K562 (cell line): ENCODE measurements around the gene LAPTM4A. TPM values are rescaled to one million over a fixed set of nuclear protein-coding genes. Genes with fewer than 3 reads are reported as not detected.

ENCODE experiments used
- ATAC-seq: fragments of 200-7000 bp; cut with Tn5 transposase; 3 replicates; pipeline ENCODE4 v1.9.1; 2020; ENCODE audit warnings: moderate library complexity
- BruUV-seq: library from RNA; stranded (reverse); fragments of 400-500 nt; replicated peaks from 2 replicates; lab custom pipeline; 2021; lab: Mats Ljungman, UMichigan
- CTCF ChIA-PET: fragments of 300-600 bp; formaldehyde crosslinking; extraction: SDS; loops from one replicate; lab custom pipeline; 2021; ENCODE audit warnings: low intra/inter-chr PET ratio; lab: Yijun Ruan, JAX
- POLR2A ChIA-PET: fragments of 300-600, 350-650 bp; sonication (Branson Sonifier 250); formaldehyde crosslinking; extraction: SDS; loops from one replicate; lab custom pipeline; 2021; ENCODE audit warnings: antibody characterized with exemption, inconsistent platforms; lab: Yijun Ruan, JAX
- DNase-seq, 4 experiments: peaks; one replicate each; pipeline versions ENCODE4 v3.0.0 to v3.0.0-alpha.2; 2011 to 2018; ENCODE audit warnings: low spot score in 3 of 4, mixed read lengths in 3 of 4; ENCODE audit errors: extremely low read depth in 1 of 4
- FAIRE-seq: peaks from 2 replicates; lab custom pipeline; 2011; peaks lifted over from hg19 to GRCh38; lab: Jason Lieb, UNC
- H2AFZ ChIP-seq: 2 replicates; pipeline ENCODE4 v1.6.0; 2011; ENCODE audit warnings: low read depth, low read length, control low read depth, inconsistent platforms
- H3K27ac ChIP-seq: fragments of 200-600 bp; 3 replicates; pipeline ENCODE4 v1.8.0; 2011; ENCODE audit warnings: low read depth, mild to moderate bottlenecking, control low read depth, inconsistent platforms, low read length, moderate library complexity, mixed read lengths; ENCODE audit errors: extremely low read depth
- H3K27me3 ChIP-seq, 2 experiments: fragments of 300-600 bp in 1 of 2; 2 replicates in 1 of 2; 3 replicates in 1 of 2; pipeline versions ENCODE4 v1.6.0 to v1.8.0; 2011; ENCODE audit warnings: inconsistent platforms in 2 of 2, low read length in 2 of 2, mild to moderate bottlenecking in 1 of 2, mixed read lengths in 1 of 2, moderate library complexity in 1 of 2; ENCODE audit not compliant: control insufficient read depth in 2 of 2, insufficient read depth in 2 of 2
- H3K36me3 ChIP-seq: fragments of 300-600 bp; 3 replicates; pipeline ENCODE4 v1.8.0; 2011; ENCODE audit warnings: mild to moderate bottlenecking, low read length, inconsistent platforms; ENCODE audit not compliant: control insufficient read depth, insufficient read depth
- H3K4me1 ChIP-seq, 2 experiments: fragments of 200-600 bp in 1 of 2; replicated peaks in 1 of 2; 2 replicates in 1 of 2; 3 replicates in 1 of 2; pipeline versions ENCODE4 v1.5.1 to v1.8.0; 2011; ENCODE audit warnings: inconsistent platforms in 2 of 2, low read length in 2 of 2, mild to moderate bottlenecking in 1 of 2, mixed read lengths in 1 of 2, moderate library complexity in 1 of 2; ENCODE audit not compliant: control insufficient read depth in 2 of 2, insufficient read depth in 2 of 2
- H3K4me2 ChIP-seq: 2 replicates; pipeline ENCODE4 v1.6.1; 2011; ENCODE audit warnings: low read length, control low read depth, inconsistent platforms, mixed read lengths; ENCODE audit not compliant: insufficient read depth
- H3K4me3 ChIP-seq: fragments of 200-600 bp; sonication (generic), shearing (Covaris generic); 2 replicates; pipeline ENCODE4 v1.5.1; 2016; ENCODE audit warnings: control low read depth, inconsistent platforms
- H3K79me2 ChIP-seq: fragments of 200-600 bp; 3 replicates; pipeline ENCODE4 v1.8.0; 2011; ENCODE audit warnings: low read length, inconsistent platforms; ENCODE audit not compliant: control insufficient read depth, insufficient read depth
- H3K9ac ChIP-seq, 2 experiments: 2 replicates each; pipeline versions ENCODE4 v1.6.0 to v1.6.1; 2011; ENCODE audit warnings: low read depth in 2 of 2, low read length in 2 of 2, control low read depth in 1 of 2, inconsistent platforms in 1 of 2, mild to moderate bottlenecking in 1 of 2, mixed read lengths in 1 of 2; ENCODE audit not compliant: insufficient read depth in 1 of 2
- H3K9me1 ChIP-seq: one replicate; pipeline ENCODE4 v1.6.0; 2011; ENCODE audit warnings: inconsistent platforms, mild to moderate bottlenecking, low read length, moderate library complexity; ENCODE audit not compliant: control insufficient read depth, insufficient read depth
- H3K9me3 ChIP-seq: replicated peaks from 2 replicates; pipeline ENCODE4 v1.5.1; 2011; ENCODE audit warnings: low read depth, low read length, inconsistent platforms; ENCODE audit not compliant: control insufficient read depth, insufficient read depth
- H4K20me1 ChIP-seq: replicated peaks from 2 replicates; pipeline ENCODE4 v1.6.1; 2011; ENCODE audit warnings: low read length, inconsistent platforms, mixed read lengths; ENCODE audit not compliant: control insufficient read depth, insufficient read depth
- NR4A1 ChIP-seq, 2 experiments: fragments of 250-450 bp in 1 of 2; fragments of 450-650 bp in 1 of 2; sonication (Bioruptor Pico) in 1 of 2; IDR thresholded peaks; 2 replicates each; pipeline versions ENCODE4 v1.4.0 to v1.6.1; 2016 to 2020; ENCODE audit warnings: mild to moderate bottlenecking in 2 of 2, missing compliant biosample characterization in 1 of 2, missing genetic modification characterization in 1 of 2, moderate library complexity in 1 of 2
- PCBP2 ChIP-seq: fragments of 200-400 bp; formaldehyde crosslinking; IDR thresholded peaks from 2 replicates; pipeline ENCODE4 v1.6.1; 2018; ENCODE audit warnings: low read length, low read depth, mild to moderate bottlenecking, moderate library complexity; ENCODE audit not compliant: poor library complexity, severe bottlenecking
- PHF21A ChIP-seq: fragments of 450-650 bp; IDR thresholded peaks from 2 replicates; pipeline ENCODE4 v1.6.1; 2017; ENCODE audit warnings: low read depth, borderline replicate concordance
- RUNX1 ChIP-seq: sonication (generic); IDR thresholded peaks from 2 replicates; pipeline ENCODE4 v1.6.1; 2016; ENCODE audit warnings: antibody characterized with exemption, low read depth
- SNRNP70 ChIP-seq: fragments of 200-400 bp; formaldehyde crosslinking; optimal IDR thresholded peaks from 2 replicates; pipeline ENCODE3; 2017; ENCODE audit warnings: low read depth, low read length
- WGBS: fragments of 100-300 bp; shearing (Covaris generic); methylation state at CpG from one replicate; pipeline ENCODE4 v1.1.6; 2016; ENCODE audit warnings: low coverage, mixed read lengths; ENCODE audit not compliant: insufficient coverage; ENCODE audit errors: missing lambda C conversion rate; 5-methylcytosine and 5-hydroxymethylcytosine counted together
- in situ Hi-C: fragments of 300-500 bp; cut with MboI; formaldehyde crosslinking; loops from 4 replicates; pipeline ENCODE4 v1.15.0; 2018; ENCODE audit warnings: inconsistent platforms, mixed read lengths
- intact Hi-C: fragments of 100-400 bp; cut with micrococcal nuclease; formaldehyde crosslinking; loops from 2 replicates; pipeline ENCODE4 v1.14.2; 2022
- polyA plus RNA-seq, 8 experiments: library from polyadenylated mRNA; depleted of rRNA in 4 of 8; stranded (reverse) in 5 of 8; unstranded in 3 of 8; fragments of >200 nt; fragmentation: Nextera tagmentation in 2 of 8; fragmentation: Illumina TruSeq in 1 of 8; extraction: Ambion mirVana in 2 of 8; extraction: Trizol in 1 of 8; gene quantifications; 2 replicates each; pipeline versions ENCODE4 v1.2.1 to v1.2.3, GENCODE V29; 2011 to 2014; ENCODE audit warnings: inconsistent platforms in 1 of 8, missing spikeins in 1 of 8
- total RNA-seq, 7 experiments: library from RNA; depleted of rRNA in 6 of 7; stranded (reverse); fragments of >200 nt in 6 of 7; fragmentation: Illumina TruSeq in 2 of 7; extraction: Trizol in 2 of 7; gene quantifications; 2 replicates each; pipeline versions ENCODE4 v1.2.1 to v1.2.3, GENCODE V29; 2011 to 2021; ENCODE audit warnings: low replicate concordance in 1 of 7
- TF ChIP-seq, protein P1 (sequence below): fragments of 200-800 bp; sonication (Bioruptor generic); IDR thresholded peaks from 2 replicates; pipeline ENCODE4 v1.6.1; 2016; ENCODE audit warnings: missing genetic modification characterization, missing compliant biosample characterization
- TF ChIP-seq, protein P2 (sequence below): fragments of 250-450 bp; sonication (Bioruptor Pico); IDR thresholded peaks from 2 replicates; pipeline ENCODE4 v1.5.0; 2021; ENCODE audit warnings: mild to moderate bottlenecking, moderate library complexity
- TF ChIP-seq, protein P3 (sequence below), 2 experiments: fragments of 450-650 bp; IDR thresholded peaks; 2 replicates each; pipeline ENCODE4 v1.6.1; 2016

Gene LAPTM4A
- total and polyA plus RNA-seq, 9 of the 15 experiments (the other 6 are each of a cell fraction or from before 2014, with no cell fraction given), result 13.4 to 157 (median 50.1) TPM

DNA sequence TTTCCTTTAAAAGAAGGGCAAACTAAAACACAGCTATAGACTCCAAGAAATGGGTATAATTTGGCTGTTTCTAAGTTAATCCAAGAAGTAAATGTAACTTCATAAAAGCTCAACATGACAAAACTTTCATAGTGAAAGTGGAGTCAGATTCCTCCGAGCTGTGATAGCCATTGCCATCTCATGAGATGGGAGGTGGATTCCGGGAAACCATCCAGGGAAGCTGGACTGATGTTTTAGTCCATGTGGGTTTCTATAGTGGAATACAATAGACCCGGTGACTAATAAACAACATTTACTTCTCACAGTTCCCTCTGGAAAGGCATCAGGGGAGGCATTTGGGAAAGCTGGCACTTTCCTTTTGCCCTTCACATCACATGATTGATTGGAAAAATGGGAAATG, 10.0 kb upstream of the LAPTM4A start:
- Histone ChIP-seq H3K9me3 (no peaks in the 10 kb centered on the region; the same call in 1 of the 2 replicates), H3K4me2 (no peak overlapping the region), H3K27me3 (no peaks in the 10 kb centered on the region), H4K20me1 (no peaks in the 10 kb centered on the region), H3K36me3 (no peaks in the 10 kb centered on the region), H3K4me3 (no peak overlapping the region), H3K4me1 (peaks cover 0 to 2% of the 10 kb centered on the region in 2 experiments; a peak in 1 of 5 replicates), H3K9ac (no peak overlapping the region), H3K27ac (no peak overlapping the region), H2AFZ (0 out of 2 replicates have a peak overlapping the region, but pooled peaks have one; percentile 29), H3K79me2 (no peaks in the 10 kb centered on the region), H3K9me1 (no peaks in the 10 kb centered on the region)
- CTCF ChIA-PET, result no interaction called here
- 13% methylated on average over 3 of the region's 3 CpGs for WGBS
- DNase-seq (no peak), FAIRE-seq (no peak), ATAC-seq (no peak)
- no TSS peak for BruUV-seq
- POLR2A ChIA-PET, result interaction anchor here (0.9 to 3.5 kb wide), 4 partner anchors 9 to 17 kb away, joined by 3 to 13 read pairs (median 3); partner anchors contain the start of gene LAPTM4A
- TF ChIP-seq, protein P1, sequence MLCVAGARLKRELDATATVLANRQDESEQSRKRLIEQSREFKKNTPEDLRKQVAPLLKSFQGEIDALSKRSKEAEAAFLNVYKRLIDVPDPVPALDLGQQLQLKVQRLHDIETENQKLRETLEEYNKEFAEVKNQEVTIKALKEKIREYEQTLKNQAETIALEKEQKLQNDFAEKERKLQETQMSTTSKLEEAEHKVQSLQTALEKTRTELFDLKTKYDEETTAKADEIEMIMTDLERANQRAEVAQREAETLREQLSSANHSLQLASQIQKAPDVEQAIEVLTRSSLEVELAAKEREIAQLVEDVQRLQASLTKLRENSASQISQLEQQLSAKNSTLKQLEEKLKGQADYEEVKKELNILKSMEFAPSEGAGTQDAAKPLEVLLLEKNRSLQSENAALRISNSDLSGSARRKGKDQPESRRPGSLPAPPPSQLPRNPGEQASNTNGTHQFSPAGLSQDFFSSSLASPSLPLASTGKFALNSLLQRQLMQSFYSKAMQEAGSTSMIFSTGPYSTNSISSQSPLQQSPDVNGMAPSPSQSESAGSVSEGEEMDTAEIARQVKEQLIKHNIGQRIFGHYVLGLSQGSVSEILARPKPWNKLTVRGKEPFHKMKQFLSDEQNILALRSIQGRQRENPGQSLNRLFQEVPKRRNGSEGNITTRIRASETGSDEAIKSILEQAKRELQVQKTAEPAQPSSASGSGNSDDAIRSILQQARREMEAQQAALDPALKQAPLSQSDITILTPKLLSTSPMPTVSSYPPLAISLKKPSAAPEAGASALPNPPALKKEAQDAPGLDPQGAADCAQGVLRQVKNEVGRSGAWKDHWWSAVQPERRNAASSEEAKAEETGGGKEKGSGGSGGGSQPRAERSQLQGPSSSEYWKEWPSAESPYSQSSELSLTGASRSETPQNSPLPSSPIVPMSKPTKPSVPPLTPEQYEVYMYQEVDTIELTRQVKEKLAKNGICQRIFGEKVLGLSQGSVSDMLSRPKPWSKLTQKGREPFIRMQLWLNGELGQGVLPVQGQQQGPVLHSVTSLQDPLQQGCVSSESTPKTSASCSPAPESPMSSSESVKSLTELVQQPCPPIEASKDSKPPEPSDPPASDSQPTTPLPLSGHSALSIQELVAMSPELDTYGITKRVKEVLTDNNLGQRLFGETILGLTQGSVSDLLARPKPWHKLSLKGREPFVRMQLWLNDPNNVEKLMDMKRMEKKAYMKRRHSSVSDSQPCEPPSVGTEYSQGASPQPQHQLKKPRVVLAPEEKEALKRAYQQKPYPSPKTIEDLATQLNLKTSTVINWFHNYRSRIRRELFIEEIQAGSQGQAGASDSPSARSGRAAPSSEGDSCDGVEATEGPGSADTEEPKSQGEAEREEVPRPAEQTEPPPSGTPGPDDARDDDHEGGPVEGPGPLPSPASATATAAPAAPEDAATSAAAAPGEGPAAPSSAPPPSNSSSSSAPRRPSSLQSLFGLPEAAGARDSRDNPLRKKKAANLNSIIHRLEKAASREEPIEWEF (CRISPR knock-in tag), result no peak
- TF ChIP-seq, protein P2, sequence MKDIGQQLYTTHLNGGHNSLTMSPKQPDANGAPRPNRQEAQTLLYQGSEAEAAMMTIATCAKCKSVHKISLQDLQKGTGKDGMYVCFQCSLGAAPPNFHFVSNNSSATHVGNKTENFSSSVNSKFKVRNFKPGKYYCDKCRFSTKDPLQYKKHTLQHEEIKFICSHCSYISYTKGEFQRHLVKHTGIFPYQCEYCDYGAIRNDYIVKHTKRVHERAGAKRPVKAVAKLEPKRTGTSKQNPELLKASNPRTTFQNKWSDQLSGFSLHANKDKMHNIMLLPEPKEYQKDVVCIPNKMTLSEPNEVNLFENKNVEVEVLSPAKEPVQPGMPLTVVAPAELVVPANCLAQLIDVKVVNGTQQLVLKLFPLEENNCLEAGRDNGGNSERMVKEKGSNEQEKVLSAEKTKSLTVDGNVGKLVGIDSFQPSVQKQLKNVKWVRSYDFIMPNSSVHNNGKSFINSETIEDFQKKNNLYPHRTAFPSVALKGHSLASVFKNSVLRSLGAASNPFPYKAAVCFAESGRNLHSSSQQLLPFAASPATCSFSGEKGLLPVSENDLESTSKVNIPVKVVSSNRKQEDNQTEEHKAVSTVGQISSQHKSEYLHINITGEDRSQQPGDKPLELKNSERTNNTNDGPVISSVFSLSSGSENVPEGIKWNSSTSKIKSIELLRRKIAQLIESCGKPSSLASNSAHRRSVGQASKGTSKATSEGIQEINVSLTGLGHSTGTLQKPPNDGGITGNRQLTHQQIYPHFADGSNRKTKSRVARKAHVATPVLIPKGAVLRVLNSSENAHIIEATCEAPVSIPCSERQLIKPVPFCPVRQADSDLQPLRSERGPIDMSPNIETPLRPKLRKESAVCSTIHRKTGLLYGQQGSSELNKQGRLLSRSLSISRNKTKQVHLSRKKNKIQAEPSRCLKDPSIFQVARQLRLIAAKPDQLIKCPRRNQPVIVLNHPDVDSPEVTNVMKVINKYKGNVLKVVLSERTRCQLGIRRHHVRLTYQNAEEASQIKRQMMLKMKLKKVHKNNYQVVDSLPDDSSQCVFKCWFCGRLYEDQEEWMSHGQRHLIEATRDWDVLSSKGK (CRISPR knock-in tag), result no peak
- TF ChIP-seq RUNX1 (no peak), NR4A1 (CRISPR knock-in tag; IDR thresholded peaks at IDR 0.05) (no peak), NR4A1 (tag; IDR thresholded peaks at IDR 0.05) (no peak), PCBP2 (no peak), PHF21A (no peak), SNRNP70 (no peak)
- TF ChIP-seq, protein P3, sequence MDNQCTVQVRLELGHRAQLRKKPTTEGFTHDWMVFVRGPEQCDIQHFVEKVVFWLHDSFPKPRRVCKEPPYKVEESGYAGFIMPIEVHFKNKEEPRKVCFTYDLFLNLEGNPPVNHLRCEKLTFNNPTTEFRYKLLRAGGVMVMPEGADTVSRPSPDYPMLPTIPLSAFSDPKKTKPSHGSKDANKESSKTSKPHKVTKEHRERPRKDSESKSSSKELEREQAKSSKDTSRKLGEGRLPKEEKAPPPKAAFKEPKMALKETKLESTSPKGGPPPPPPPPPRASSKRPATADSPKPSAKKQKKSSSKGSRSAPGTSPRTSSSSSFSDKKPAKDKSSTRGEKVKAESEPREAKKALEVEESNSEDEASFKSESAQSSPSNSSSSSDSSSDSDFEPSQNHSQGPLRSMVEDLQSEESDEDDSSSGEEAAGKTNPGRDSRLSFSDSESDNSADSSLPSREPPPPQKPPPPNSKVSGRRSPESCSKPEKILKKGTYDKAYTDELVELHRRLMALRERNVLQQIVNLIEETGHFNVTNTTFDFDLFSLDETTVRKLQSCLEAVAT (IDR thresholded peaks at IDR 0.05), result no peak
- intact Hi-C loops, result no loop called here
- in situ Hi-C loops, result no loop called here
